Embryonic facial prominence (tissue), 1 donor: ENCODE measurements around the gene RALGDS.
"Not testable (repeated sequence)": the region's sequence is repeated elsewhere in the genome, so short reads cannot be mapped to it uniquely, and the experiment has no call there.

Source experiments
- DNase-seq: peaks from one replicate; pipeline ENCODE4 v3.0.0-alpha.2; 2016; ENCODE audit errors: extremely low spot score

The RALGDS gene

DNA sequence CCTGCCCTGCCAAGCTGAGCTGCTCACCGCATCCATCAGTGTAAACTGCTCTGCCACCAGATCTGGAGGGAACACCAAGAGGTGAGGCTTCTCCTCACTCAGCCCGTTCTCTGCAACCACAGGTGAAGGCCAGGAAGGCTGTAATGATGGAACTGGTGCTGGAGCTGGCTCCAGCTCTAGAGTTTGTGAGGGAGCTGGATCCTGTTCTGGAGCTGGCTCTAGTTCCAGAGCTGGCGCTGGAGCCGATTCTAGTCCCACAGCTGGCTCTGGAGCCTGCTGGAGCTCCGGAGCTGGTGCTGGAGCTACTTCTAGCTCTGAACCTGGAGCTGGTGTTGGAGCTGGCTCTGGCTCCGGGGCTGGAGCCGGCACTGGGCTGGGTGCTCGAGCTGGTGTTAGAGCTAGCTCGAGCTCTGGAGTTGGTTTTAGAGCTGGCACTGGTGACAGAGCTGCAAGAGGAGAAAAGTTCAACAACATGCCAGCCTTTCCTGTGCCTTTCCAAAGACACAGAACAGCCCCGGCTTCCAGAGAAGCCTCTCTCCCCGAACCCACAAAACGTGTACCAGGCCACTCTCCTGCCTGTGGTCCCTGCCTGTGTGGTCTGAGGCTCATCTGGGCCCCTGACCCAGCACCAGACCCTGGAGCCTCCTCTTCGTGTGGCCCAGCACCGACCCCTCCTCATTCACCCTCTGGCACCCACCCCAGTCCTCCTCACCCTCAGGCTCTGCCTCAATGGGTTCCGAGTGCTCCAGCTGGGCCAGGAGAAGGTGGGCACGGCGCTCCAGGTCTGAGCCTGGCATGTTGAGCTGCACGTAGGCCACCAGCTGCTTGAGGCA lies 12.9 kb downstream of the RALGDS start:
- DNase-seq, result no peak

DNA sequence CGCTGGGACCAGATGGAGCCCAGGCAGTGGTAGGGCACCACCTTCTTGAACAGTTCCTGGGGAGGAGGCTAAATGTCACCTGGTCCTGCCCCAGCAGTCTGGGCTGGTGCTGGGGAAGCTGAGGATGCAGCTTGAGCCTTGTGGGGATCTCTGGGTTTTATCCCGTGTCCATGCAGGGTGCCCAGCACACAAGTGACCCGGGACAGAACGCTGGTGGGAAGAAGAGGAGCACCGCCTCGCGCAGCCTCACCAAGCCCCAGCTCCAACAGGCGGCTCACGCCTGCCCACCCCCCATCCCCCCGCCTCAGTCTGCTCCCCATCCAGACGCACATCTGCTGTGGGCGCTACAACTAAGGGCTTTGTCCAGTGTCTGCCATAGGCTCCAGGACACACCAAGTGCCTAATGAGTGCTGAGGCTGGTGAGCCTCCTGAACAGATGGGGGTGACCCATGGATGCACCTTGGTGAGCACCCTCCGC lies 13.8 kb downstream of the RALGDS start:
- no peak for DNase-seq

DNA sequence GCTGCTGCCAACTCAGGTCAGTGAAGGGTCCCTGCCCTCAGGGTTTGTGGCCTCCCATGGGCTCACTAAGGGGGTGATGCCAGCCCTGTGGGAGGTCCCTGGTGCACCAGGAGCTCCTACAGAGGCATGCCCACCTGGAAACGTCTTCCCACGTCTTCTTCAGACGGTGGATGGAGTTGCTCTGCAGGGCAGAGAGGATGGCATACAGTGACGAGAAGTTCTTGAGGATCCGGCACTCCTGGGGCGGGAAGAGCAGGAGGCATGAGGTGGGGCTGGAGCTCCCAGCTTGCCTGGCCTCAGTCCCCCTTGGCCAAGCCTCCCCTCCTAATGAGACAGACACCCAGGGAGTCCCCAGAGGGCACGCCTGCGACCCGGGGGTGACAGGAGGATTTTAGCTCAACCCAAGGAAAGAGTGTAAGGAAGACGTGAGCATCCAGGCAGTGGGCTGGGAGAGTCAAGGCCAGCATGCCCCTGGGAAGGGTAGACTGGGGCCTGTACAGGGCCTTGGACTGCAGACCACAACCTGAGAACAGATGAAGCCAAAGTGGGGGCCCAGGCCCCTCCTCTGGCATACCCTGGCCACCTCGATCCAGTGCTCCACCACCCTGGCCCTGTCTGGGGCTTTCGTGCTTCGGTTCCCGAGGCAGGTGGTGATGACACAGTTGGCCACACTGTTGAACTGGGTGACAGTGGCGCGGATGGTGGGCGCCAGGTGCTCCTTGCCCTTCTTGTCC lies 14.4 kb downstream of the RALGDS start:
- DNase-seq, result no peak

DNA sequence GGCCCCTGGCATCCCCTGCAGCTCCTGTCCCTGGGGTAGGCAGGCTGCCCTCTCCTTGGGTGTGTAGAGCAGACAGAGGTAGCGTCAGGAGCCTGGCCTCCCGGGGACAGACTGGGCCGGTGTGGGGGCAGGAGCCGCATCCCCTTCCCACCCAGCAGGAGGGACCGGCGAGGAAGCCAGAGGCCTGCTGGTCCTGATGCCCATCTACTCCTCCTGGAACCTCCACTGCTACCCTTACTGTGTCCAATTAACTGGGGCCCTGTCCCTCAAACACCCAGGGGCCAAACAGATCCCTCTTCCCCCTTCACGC lies 15.6 kb downstream of the RALGDS start:
- no peak for DNase-seq

DNA sequence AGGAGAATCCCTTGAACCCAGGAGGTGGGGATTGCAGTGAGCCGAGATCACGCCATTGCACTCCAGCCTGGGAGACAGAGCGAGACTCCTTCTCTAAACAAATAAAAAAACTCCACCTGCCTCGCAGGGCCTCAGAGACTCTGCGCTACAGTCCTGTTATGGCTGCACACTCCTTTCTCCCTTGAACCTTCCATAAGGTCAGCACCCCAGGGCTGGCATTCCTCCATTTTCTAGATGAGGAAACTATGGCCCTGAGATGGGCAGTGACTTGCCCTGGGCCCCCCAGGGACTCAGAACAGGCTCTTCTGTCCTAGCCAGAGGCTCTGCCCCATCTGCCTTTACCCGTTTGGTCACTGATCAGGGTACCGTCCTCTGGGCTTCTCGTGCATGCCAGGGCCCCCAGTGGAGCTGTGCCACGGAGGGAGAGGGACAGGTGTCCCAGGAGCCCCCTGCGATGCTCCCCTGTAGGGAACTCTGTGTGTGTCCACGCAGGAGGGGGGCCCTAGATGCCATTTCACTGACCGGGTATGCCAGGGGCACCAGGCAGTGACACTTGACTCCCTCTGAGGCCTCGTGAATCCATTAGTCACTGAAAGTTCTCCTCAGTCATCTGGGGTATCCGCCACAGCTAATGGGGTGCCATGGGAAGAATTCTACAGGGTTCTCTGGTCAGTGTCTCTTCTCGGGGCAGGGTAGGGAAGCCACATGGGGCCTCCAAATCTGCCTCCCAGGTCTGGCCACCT lies 16.2 kb downstream of the RALGDS start:
- DNase-seq, result no peak

DNA sequence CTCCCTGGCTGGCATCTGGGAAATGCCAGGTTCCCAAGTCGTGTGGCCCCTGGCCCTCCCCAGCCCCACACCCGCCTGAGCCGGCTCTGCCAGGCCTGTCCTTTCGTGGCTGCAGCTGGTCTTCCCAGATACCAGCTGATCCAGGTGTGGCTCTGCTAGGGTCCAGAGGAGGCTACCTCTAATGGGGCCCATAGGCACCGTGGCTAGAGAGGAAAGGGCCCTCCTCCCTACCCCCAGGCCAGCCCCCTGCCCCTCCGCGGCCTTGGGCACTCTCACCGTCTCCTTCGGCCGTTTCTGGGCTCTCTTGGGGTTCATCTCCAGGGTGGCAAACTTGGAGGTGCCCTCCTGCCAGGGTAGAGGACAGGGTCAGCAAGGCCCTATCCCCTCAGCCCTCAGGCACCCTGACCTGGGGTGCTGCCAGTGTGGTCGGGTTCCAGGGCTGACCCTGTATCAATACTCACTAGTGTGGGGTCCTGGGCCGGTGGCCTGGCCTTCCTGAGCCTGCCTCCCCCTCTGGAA lies 17.0 kb downstream of the RALGDS start:
- no peak for DNase-seq

DNA sequence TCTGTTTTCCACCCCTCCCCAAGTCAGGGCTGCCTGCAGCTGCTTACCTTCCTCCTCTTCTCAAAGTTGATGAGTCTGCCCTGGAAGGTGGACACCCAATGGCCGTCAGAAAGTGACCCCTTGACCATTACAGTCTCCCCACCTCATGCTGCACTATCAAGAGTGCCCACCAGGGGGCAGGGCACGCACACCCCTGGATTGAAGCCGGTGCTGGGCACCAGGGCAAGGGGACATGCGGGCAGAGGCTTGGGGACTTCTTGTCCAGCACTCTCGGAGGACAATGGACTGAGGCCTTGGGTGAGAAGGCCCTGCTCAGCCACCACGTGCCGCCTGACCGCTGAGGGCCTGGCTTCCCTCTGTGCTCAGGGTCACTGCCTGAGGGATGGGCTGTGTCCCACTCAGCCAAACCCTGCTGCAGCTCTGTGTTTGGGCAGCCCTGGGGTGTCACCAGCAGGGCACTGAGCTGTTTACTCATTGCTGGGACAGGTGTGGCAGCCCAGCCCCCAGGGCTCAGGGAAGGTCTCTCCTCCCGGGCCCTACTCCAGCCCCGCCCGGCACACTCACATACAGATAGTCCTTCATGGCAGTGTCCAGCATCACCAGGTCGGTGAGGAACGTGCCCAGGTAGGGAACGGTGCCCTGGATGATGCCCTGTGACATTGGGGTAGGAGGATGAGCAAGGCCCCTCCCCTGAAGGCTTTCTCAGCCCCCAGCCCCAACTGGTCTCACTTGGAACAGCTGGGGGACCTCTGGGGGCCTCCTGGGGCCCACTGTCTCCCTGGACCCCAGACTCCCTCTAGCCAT lies 17.7 kb downstream of the RALGDS start:
- DNase-seq, result no peak

DNA sequence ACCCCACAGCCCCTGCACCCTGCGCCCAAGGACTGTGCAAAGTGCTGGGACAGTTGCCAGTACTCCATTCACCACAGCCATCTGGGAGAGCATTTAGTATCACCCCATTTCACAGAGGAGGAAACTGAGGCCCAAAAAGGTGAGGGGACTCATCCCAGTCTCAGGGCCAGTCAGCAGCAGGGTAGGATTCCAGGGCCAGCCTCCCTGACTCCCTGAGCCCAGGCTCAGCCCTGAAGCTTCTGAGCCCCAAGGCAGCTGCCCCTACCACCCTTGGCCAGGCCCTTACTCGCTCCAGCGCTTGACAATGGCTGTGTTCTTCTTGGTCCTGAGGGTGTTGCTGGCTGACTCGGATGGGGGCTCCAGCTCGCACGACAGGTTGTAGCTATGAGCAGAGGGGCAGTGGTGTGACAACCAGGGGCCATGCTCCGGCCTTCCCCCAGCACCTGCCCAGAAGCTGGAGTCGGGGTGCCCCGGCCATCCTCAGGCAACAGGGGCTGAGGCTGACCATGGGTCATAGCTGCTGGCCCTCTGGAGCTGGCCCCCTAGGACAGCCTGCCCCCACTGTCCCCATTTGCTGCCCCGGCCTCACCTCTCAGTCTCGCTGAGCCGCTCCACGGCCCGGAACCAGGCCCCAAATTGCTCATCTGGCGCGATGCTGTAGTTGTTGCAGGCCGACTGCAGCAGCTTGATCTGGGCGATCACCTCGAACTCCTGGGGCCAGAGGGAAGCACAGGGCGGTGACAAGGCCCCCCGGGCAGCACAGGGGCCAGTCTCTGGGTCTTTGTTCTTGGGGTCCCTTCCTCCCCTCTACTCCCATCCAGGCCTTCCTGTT lies 18.6 kb downstream of the RALGDS start:
- DNase-seq, result no peak

DNA sequence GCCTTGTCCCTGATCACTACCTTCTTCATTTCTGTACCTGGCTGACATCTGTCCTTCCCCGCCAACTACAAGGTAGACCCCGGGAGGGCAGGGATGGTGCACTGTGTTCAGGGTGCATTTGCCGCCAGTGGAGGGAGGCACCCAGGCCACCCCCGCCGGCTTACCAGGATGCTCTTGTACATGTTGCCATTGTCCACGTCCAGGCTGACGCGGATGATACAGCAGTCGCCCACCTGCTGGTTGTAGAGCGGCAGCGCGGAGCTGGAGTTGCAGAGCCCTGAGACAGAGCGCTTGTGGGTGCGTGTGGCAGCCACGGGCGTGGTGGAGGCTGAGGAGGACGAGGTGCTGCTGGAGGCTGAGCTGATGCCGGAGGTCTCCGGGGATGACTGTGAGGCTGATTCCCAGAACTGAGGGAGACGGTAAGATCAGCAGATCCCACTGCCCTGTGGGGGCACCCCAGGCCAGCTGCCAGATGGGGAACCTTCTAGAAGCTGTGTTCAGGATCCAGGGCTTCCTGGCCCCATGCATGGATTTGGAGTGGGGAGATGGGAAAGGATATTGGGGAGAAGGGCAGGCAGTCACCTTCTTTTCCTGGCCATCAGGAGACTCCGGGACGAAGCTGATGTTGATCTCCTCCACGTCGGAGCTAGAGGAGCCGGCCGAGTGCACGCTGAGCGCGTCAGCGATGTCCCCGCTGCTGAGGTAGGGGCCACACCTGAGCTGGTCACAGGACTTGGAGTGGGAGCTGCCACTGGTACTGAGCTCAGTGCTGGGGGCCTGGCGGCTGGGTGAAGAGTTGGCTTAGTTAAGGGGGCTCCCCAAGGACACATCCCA lies 19.5 kb downstream of the RALGDS start:
- DNase-seq, result no peak

DNA sequence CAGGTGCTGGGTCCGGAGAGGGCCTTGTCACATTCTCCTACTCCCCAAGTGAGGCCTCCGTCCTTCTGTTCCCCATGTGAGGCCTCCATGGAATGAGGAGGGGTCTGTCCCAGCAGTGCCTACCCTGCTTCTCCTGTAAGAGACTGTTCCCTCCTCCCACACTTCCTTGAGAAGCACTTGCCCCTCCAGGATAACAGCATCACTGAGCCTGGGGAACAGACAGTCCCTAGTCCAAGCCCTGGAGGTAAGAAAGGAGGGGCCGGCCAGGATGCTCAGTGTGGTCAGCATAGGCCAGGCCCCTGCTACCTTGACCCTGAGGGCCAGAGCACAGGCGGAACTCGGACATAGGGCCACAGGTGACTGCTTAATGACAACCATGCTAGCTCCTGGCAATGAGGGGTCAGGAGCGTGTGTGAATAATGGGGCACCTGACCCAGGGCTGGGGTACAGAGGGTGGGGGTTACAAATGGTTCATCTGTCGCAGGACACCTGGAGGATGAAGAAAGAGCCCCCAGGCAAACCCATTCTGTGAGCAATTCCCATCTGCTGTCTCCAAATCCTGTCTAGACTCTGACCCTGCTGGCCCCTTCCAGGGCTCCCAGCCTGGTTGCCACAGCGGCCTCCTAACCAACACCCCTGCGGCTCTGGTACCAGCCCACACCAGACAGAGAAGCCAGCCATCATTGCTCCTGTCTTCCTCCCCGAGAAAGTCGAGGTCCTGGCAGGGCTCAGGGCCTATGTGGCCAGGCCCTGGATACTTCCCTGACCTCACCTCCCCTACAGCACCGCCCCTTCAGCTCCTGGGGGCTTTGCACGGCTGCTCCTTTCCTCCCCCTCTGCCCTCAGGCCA lies 20.3 kb downstream of the RALGDS start:
- no peak for DNase-seq

DNA sequence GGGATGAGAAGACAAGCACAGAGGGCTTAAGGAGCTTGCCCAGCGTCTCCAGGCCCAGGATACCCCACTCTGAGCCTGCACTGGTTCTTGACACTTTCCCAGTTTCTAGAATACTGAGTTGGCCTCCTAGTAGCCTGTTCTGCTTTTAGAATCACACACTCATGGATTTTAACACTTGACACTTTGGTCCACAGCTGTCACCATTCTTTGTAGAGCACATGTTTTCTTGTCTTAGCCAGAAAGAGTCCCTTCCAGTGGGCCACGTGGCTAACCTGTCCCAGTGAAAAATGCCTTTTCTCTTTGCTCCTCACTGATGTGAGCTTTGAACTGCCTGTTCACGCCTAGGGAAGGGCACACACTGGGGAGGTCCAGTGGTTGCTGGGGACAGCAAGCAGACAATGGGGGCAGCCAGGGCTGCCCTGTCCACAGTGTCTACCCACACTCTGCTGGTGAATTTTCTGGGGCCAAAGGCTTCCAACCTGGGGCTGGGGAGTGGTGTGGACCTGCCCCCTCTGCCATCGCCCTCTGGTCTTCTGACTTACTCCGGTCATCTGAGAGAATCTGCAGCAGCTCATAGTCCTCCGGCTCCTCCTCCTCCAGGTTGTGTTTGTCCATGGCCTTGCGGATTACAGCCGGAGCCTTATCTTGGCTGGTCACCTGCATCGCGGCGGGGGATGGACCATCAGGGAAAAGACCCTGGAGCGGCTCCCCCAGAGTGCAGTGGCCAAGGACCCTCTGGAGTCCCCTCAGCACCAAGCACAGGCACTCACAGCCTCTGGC lies 21.1 kb downstream of the RALGDS start:
- no peak for DNase-seq

DNA sequence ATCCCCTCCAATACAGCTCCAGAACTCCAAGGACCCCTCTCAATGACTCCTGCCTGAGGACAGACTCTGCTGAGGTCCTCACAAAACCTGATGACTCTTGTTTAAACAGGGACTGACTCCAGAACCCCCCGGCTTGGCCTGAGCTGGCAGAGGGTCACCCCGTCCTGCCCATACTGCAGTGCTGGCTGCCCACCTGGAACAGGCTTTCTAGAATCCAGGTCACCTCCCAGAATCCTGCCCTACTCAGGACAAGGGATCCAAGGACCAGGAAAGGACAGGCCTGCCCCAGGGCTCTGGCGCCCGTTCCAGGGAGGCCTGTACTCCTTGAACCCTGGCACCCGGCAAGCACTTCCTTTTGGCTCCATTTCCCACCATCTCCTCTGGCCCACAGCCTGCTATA lies 22.2 kb downstream of the RALGDS start:
- no peak for DNase-seq

DNA sequence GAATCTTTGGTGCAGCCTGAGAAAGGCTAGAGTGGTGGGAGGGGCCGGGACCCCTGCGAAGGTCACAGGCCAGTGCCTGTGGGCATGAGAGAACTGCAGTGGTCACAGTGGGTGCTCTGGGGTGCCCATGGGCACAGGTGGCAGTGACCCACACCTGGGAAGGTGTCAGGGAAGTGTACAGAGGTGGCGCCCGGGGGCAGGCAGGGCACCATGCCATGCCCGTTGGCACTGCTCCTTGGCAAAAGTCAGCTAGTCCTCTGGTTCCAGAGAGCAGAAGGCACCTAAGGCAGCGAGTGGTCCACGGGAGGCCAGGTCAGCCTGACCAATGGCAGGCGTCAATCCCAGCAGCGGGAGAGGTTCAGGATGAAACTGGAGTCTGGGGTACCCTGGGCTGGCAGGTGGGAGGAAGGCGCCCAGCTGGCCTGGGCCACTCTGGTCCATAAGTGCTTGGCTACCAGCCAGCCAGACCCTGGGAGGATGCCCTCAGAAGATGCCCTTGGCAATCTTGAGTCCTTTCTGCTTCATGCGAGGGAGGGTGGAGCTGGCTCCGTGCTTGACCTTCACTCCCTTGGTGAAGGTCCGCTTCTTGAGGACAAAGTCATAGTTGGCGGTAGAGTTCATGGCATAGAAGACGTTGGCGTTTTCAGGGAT lies 22.8 kb downstream of the RALGDS start:
- no peak for DNase-seq

DNA sequence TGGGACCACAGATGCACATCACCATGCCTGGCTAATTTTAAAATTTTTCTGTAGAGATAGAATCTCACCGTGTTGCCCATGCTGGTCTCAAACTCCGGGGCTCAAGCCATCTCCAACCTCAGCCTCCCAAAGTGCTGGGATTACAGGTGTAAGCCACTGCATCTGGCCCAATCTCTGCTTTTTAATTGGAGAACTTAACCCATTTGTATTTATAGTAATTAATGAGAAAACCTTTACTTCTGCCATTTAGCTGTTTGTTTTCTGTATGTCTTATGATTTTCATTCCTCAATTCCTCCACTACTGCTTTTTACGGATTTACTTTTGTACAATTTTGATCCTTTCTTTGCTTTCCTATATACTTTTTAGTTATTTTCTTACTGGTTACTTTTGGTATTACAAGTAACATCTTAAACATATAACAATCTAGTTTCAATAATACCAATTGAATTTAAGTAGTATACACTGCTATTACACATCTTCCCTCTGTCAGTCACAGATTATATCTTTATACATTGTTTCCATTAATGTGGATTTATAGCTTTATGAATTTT lies 26.1 kb downstream of the RALGDS start:
- DNase-seq, result no peak

DNA sequence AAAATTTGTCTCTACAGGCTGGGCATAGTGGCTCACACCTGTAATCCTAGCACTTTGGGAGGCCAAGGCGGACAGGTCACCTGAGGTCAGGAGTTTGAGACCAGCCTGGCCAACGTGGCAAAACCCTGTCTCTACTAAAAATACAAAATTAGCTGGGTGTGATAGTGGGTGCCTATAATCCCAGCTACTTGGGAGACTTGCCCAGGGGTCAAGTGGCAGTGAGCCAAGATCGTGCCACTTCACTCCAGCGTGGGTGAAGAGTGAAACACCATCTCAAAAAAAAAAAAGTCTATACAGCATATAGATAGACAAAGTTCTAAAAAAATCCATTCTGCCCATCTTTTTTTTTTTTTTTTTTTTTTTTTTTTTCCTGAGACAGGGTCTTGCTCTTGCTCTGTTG lies 26.7 kb downstream of the RALGDS start:
- not testable (repeated sequence) for DNase-seq

DNA sequence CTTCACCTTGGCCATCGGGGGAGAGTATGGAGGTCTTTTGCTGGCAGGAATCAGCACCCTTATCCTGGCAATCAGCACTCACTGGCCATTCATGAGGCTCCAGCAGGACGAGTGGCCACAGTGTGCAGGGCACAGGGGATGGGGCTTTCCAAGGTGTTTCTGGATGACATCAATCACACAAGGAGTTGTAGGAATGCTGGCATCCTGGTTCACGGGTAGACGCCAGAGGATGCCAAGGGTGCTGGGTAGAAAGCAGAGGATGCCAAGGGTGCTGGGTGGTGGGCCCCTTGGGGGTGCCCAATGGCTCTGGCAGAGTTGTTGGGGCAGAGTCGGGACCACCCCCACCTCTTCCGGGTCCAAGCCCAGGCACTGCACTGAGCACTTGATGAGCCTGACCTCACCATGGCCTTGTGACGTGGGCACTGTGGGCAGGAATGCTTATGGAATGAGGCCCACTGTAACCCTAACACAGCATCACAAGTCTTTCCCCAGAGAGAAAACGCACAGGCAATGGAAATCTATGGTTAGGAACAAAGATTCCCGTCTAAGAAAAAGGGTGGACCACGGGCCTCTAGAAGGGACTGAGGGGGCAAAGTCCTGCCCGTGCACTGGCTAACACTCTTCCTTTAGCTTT lies 30.2 kb downstream of the RALGDS start:
- no peak for DNase-seq

DNA sequence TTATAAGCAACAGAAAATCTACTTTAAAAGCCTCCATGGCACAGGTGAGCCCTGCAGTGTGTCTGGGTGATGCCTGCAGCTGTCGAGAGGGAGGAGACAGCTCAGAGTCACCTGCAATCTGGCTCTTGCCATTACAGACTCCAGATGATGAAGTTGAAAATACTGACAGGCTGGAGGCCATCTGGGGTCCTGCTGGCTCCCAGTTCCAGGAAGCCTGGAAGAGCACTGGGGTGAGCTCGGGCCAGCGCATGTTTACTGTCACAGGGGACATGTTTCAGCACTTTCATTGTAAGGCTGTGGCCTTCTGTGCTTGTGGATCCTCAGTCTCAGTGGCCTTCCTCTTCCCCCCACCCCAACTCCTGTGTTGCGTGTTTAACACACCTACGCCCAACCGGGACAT lies 30.9 kb downstream of the RALGDS start:
- DNase-seq, result no peak
